HUDEP-2 (cell line): Measurements from ENCODE around the gene DMRT2.
A peak's percentile ranks its signal among the peaks of the same experiment; 100 is the strongest.

Source experiments
- DNase-seq, 76 experiments: peaks; one replicate each; lab custom pipeline; 2025; ENCODE audit not compliant: unreplicated experiment in 76 of 76; lab: John Stamatoyannopoulos, UW

Gene DMRT2

GRCh38 chr9:1086517-1086916, 36.4 kb downstream of the DMRT2 start:
- no peak for DNase-seq

GRCh38 chr9:1087120-1087881, 37.1 kb downstream of the DMRT2 start:
- DNase-seq, result no peak

DNA sequence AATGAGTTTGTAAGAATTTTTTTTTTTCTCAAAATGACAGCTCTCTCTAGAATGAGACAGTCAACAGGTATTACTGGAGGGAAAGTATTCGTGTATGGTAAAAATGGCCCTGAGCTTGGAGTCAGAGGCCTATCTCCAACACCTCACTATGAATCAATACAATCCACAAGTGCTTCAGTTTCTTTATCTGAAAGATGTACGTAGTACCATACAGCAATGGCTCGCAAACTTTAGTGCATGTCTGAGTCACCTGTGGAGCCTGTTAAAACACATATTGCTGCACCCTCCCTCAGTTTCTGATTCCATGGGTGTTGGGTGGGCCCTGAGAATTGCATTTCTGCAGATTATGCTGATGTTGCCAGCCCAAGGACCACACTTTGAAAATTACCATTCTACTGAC, 44.6 kb downstream of the DMRT2 start:
- no peak for DNase-seq

DNA sequence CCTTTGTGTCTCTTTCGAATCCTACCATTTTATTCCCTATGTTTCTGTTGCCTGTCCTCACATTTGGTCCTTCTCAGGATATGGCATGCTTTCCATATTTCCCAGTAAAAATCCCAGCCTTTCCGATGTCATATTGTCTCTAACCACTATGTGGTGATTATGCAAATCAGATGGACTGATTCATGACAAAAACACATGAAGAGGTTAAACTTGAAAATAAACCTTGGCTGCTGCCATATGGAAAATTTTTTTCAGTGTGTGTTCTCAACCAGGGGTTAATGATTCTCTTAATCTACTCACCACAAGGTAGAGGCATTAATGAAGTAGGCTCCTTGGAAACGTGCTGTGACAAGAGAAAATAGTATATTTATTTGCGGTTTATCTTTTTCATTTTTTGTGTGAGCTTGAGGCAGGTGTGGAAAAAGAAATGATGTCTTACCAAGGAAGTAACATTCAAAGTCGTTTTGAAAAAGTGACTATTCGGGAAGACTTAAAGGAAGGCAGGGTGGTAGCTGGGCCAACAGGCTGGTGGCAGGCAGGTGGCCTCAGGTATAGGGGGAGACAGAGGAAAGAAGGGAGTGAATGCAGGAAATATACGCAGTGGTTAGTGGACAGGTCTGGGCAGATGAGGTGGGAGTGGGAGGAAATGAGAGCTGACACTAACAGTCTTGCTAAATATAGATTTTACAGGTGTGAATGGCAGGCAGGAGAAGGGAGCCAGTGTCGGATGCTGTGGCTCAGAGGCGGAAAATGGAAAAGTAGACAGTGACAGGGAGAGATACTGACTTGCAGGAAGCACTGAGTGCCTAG, 46.2 kb downstream of the DMRT2 start:
- DNase-seq, result no peak

GRCh38 chr9:1098551-1098950, 48.4 kb downstream of the DMRT2 start:
- DNase-seq, result no peak

DNA sequence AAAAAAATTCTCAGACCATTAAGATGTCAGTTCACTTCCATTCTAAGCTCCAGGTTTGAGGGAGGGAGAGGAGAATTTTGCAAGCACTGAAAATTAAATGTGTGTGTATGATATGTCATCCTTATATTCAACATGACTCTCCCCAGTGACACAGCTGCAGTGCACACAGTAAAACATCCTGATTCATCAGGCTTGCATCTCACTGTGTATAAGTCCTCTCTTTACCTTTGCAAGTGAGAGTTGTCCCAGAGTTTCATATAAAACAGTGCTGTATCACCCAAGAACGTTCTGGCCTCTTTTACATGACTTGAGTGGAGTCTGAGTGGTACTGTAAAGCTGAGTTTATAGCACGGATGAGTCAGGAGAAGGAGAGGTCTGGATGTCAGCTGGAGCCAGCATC, 50.0 kb downstream of the DMRT2 start:
- DNase-seq, result no peak

GRCh38 chr9:1100945-1101344, 50.8 kb downstream of the DMRT2 start:
- peak in 3 of 76 experiments; percentile 2 to 29 (median 5) for DNase-seq

DNA sequence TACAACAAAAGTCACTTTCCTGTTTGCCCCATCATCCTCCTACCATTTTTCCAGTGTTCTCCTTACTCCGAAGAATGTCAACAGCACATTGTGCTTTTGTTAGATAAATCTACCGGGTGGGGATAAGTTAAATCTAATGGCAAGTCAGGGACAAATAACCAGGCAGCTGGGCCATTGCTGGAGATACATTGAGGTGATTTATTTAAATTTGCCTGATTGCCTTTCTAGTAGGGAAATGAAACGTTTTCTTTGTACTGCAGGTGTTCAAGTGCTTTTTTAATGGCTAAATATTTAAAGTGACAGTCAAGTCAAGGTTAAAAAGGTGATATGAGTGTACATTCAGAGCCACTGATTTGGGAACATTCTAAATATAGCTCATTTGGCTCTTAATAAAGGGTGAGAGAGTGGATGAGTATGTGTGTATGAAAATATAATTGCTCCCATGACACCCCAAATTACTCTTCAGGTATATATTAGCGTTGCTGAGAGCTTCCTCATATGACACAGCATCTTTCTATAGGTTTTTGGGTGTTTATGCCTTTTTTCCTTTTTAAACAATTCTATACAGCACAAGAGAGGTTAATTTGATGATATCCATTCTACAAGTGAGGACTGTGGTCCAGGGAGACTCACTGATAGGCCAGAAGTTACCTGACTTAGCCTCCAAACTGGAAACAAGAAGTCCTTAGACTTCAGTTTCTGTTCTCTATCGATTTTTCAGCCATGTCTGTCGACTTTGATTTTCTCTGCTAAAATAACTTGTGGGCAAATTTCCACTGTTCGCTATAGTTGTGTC, 51.9 kb downstream of the DMRT2 start:
- DNase-seq, result no peak

- DNase-seq, result no peak
Measured at GRCh38 chr9:1102642-1102970, 52.4 kb downstream of the DMRT2 start.
